GM12878 (cell line): ENCODE measurements around the gene TANC1. TPM values are rescaled to one million over a fixed set of nuclear protein-coding genes. Genes with fewer than 3 reads are reported as not detected.

Source experiments
- ATAC-seq: fragments of 200-7000 bp; cut with Tn5 transposase; 3 replicates; pipeline ENCODE4 v1.9.1; 2020; ENCODE audit warnings: mild to moderate bottlenecking, moderate library complexity
- BruUV-seq: library from RNA; stranded (reverse); fragments of 400-500 nt; replicated peaks from 2 replicates; lab custom pipeline; 2021; lab: Mats Ljungman, UMichigan
- CTCF ChIA-PET: fragments of 300-600 bp; sonication (Branson Sonifier 250); formaldehyde crosslinking; extraction: SDS; loops from one replicate; lab custom pipeline; 2021; ENCODE audit warnings: inconsistent platforms; lab: Yijun Ruan, JAX
- POLR2A ChIA-PET: fragments of 350-600 bp; formaldehyde crosslinking; extraction: SDS; loops from one replicate; lab custom pipeline; 2021; ENCODE audit warnings: inconsistent platforms; lab: Charles Lee
- RAD21 ChIA-PET: fragments of 300-600 bp; sonication (Branson Sonifier 250); formaldehyde crosslinking; loops from one replicate; lab custom pipeline; 2023; ENCODE audit warnings: antibody characterized with exemption; ENCODE audit not compliant: unreplicated experiment; lab: Charles Lee
- SMC1A ChIA-PET: fragments of 300-600 bp; sonication (Branson Sonifier 250); formaldehyde crosslinking; loops from one replicate; lab custom pipeline; 2023; ENCODE audit not compliant: unreplicated experiment, uncharacterized antibody; lab: Charles Lee
- DNase-seq: peaks from one replicate; pipeline ENCODE4 v3.0.0-alpha.2; 2011; ENCODE audit warnings: low read depth, low spot score
- FAIRE-seq: peaks from 3 replicates; lab custom pipeline; 2011; peaks lifted over from hg19 to GRCh38; lab: Jason Lieb, UNC
- H2AFZ ChIP-seq: 2 replicates; pipeline ENCODE4 v1.6.0; 2011; ENCODE audit warnings: low read depth, low read length, control low read depth; ENCODE audit not compliant: control insufficient read depth
- H3K27ac ChIP-seq: 2 replicates; pipeline ENCODE4 v1.5.1; 2011; ENCODE audit warnings: control low read depth; ENCODE audit not compliant: control insufficient read depth, insufficient read depth
- H3K27me3 ChIP-seq, 2 experiments: replicated peaks in 1 of 2; 2 replicates each; pipeline versions ENCODE4 v1.6.0 to v1.6.1; 2011; ENCODE audit warnings: low read length in 1 of 2; ENCODE audit not compliant: control insufficient read depth in 2 of 2, insufficient read depth in 2 of 2
- H3K36me3 ChIP-seq, 2 experiments: 2 replicates each; pipeline ENCODE4 v1.5.1; 2011; ENCODE audit warnings: low read length in 1 of 2; ENCODE audit not compliant: control insufficient read depth in 2 of 2, insufficient read depth in 2 of 2
- H3K4me1 ChIP-seq: 2 replicates; pipeline ENCODE4 v1.6.1; 2011; ENCODE audit warnings: mild to moderate bottlenecking, low read length, moderate library complexity, mixed read lengths; ENCODE audit not compliant: control insufficient read depth, insufficient read depth
- H3K4me2 ChIP-seq: 2 replicates; pipeline ENCODE4 v1.6.0; 2011; ENCODE audit warnings: control low read depth; ENCODE audit not compliant: control insufficient read depth, insufficient read depth
- H3K4me3 ChIP-seq: fragments of 200-600 bp; sonication (generic); 2 replicates; pipeline ENCODE4 v1.5.1; 2016
- H3K79me2 ChIP-seq: 2 replicates; pipeline ENCODE4 v1.6.0; 2011; ENCODE audit warnings: low read length; ENCODE audit not compliant: control insufficient read depth, insufficient read depth
- H3K9ac ChIP-seq: 2 replicates; pipeline ENCODE4 v1.8.0; 2011; ENCODE audit warnings: low read length, control low read depth, mixed read lengths; ENCODE audit not compliant: control insufficient read depth, insufficient read depth
- H3K9me3 ChIP-seq: replicated peaks from 3 replicates; pipeline ENCODE4 v1.5.1; 2011; ENCODE audit warnings: mild to moderate bottlenecking, low read length; ENCODE audit not compliant: control insufficient read depth, insufficient read depth
- H4K20me1 ChIP-seq: 2 replicates; pipeline ENCODE4 v1.6.0; 2011; ENCODE audit not compliant: control insufficient read depth, insufficient read depth
- ATF3 ChIP-seq: IDR thresholded peaks from 2 replicates; pipeline ENCODE4 v1.6.1; 2011; ENCODE audit warnings: low read depth, mild to moderate bottlenecking, low read length, moderate library complexity, borderline replicate concordance; ENCODE audit errors: extremely low read depth
- IRF4 ChIP-seq: IDR thresholded peaks from 2 replicates; pipeline ENCODE4 v1.6.1; 2011; ENCODE audit warnings: low read depth, low read length
- MEF2A ChIP-seq: IDR thresholded peaks from 2 replicates; pipeline ENCODE4 v1.6.1; 2011; ENCODE audit warnings: low read depth, mild to moderate bottlenecking, low read length, moderate library complexity; ENCODE audit not compliant: insufficient read depth
- POLR2AphosphoS2 ChIP-seq: IDR thresholded peaks from 2 replicates; pipeline ENCODE4 v1.6.1; 2011; ENCODE audit warnings: low read depth, mild to moderate bottlenecking, low read length, improper control_type of control experiment, moderate library complexity
- RUNX3 ChIP-seq: IDR thresholded peaks from 2 replicates; pipeline ENCODE4 v1.6.1; 2012; ENCODE audit warnings: low read length, inconsistent platforms
- SIX5 ChIP-seq: IDR thresholded peaks from 2 replicates; pipeline ENCODE4 v1.6.1; 2011; ENCODE audit warnings: mild to moderate bottlenecking, low read depth, low read length, moderate library complexity; ENCODE audit not compliant: severe bottlenecking
- SMARCA5 ChIP-seq: fragments of 450-650 bp; IDR thresholded peaks from 2 replicates; pipeline ENCODE4 v1.6.1; 2017; ENCODE audit warnings: mild to moderate bottlenecking
- ZBTB40 ChIP-seq: fragments of 450-650 bp; IDR thresholded peaks from 2 replicates; pipeline ENCODE4 v1.6.1; 2016; ENCODE audit warnings: mild to moderate bottlenecking, moderate library complexity, borderline replicate concordance
- WGBS: methylation state at CpG from one replicate; pipeline ENCODE4 v1.1.6; 2016; ENCODE audit warnings: low lambda C conversion rate; ENCODE audit not compliant: insufficient replicate concordance, insufficient coverage; ENCODE audit errors: missing lambda C conversion rate; 5-methylcytosine and 5-hydroxymethylcytosine counted together
- in situ Hi-C: fragments of 300-500 bp; cut with MboI; formaldehyde crosslinking; loops from 9 replicates; pipeline ENCODE4 v1.14.3; 2018; ENCODE audit warnings: mixed read lengths
- intact Hi-C: fragments of 100-400 bp; cut with micrococcal nuclease; formaldehyde crosslinking; loops from one replicate; pipeline ENCODE4 v1.14.2; 2022; ENCODE audit not compliant: unreplicated experiment
- polyA plus RNA-seq, 11 experiments: library from polyadenylated mRNA; depleted of rRNA in 4 of 11; unstranded in 6 of 11; stranded (reverse) in 5 of 11; fragments of >200 nt; fragmentation: Nextera tagmentation in 4 of 11; fragmentation: Illumina TruSeq in 1 of 11; extraction: Ambion mirVana in 4 of 11; extraction: Trizol in 1 of 11; gene quantifications; 1 replicate in 1 of 11; 2 replicates in 10 of 11; pipeline versions ENCODE4 v1.2.1 to v1.2.3, GENCODE V29; 2011 to 2016; ENCODE audit warnings: inconsistent platforms in 2 of 11, missing spikeins in 2 of 11, low read depth in 1 of 11
- total RNA-seq, 4 experiments: library from RNA; depleted of rRNA in 3 of 4; stranded (reverse); fragments of >200 nt in 3 of 4; fragmentation: Illumina TruSeq in 1 of 4; extraction: Trizol in 1 of 4; gene quantifications; 2 replicates each; pipeline versions ENCODE4 v1.2.1 to v1.2.3, GENCODE V29; 2013 to 2021

The TANC1 gene
- total and polyA plus RNA-seq, 10 of the 15 experiments (the other 5 are each of a cell fraction or from before 2014, with no cell fraction given), result 0.05 to 5.0 (median 0.34) TPM

- ChIA-PET RAD21 (interaction anchor here (0.6 kb wide), 1 partner anchor 74 kb away, joined by 3 read pairs; no protein-coding TSS in a partner anchor), POLR2A (interaction anchor here (0.6 kb wide), 1 partner anchor 693 kb away, joined by 5 read pairs; no protein-coding TSS in a partner anchor), SMC1A (no interaction called here), CTCF (interaction anchor here (1.1 kb wide), 1 partner anchor 9 kb away, joined by 6 read pairs; no protein-coding TSS in a partner anchor)
- Histone ChIP-seq H3K4me3 (no peak overlapping the region), H3K36me3 (no peaks in the 10 kb centered on the region), H3K9me3 (no peaks in the 10 kb centered on the region), H3K27me3 (no peaks in the 10 kb centered on the region; a peak in 2 of 4 replicates), H3K79me2 (no peaks in the 10 kb centered on the region), H4K20me1 (no peaks in the 10 kb centered on the region), H2AFZ (no peak overlapping the region), H3K9ac (no peak overlapping the region), H3K4me1 (no peaks in the 10 kb centered on the region), H3K27ac (no peak overlapping the region), H3K4me2 (no peak overlapping the region)
- TF ChIP-seq POLR2AphosphoS2, result no peak
- TF ChIP-seq ZBTB40, result no peak
- TF ChIP-seq MEF2A, result no peak
- TF ChIP-seq RUNX3, result no peak
- no peak for TF ChIP-seq SMARCA5
- TF ChIP-seq SIX5, result no peak
- TF ChIP-seq ATF3, result no peak
- TF ChIP-seq IRF4, result no peak
- DNase-seq (no peak), FAIRE-seq (no peak), ATAC-seq (no peak)
- BruUV-seq, result no TSS peak
- intact Hi-C loops, result no loop called here
- 71% methylated on average over 3 of the region's 3 CpGs for WGBS
- in situ Hi-C loops, result no loop called here
These were observed 141.1 kb downstream of the TANC1 start for GRCh38 chr2:159109517-159109916.
